Right lobe of liver (tissue), 4 donors: ENCODE results near the gene SORL1.

Experiments used
- CTCF ChIP-seq, 4 donors: fragments of 200-600 bp in 3 of 4; fragments of 450-650 bp in 1 of 4; IDR thresholded peaks; one replicate each; pipeline versions ENCODE4 v1.5.1 to v1.8.0; 2016 to 2022; ENCODE audit warnings: antibody characterized with exemption in 4 of 4, mild to moderate bottlenecking in 2 of 4
- POLR2A ChIP-seq: fragments of 450-650 bp; IDR thresholded peaks from one replicate; pipeline ENCODE4 v1.6.1; 2017; ENCODE audit warnings: antibody characterized with exemption, mild to moderate bottlenecking
- donor health status: DM: no; HTN: no; CAD: no.
- donor health status: DM: no; HTN: no; CAD: no.
- donor health status: DM: no; HTN: yes; CAD: no.

- no peak for TF ChIP-seq CTCF (IDR thresholded peaks at IDR 0.05)
- no peak for TF ChIP-seq POLR2A
Measured at GRCh38 chr11:121461843-121462242, 9.7 kb downstream of the SORL1 start.
